ENCODE data around the gene CCDC88C. TPM values are rescaled to one million over a fixed set of nuclear protein-coding genes. Genes with fewer than 3 reads are reported as not detected.

The CCDC88C gene
- polyA plus RNA-seq, 2 of the 4 experiments (the other 2 are of a cell fraction), result 2.9 to 3.7 TPM

- FAIRE-seq, result no peak
- H3K4me2 ChIP-seq, result no peak overlapping the region
- TF ChIP-seq NR3C1 (IDR thresholded peaks at IDR 0.05), result no peak
- TF ChIP-seq TFCP2L1 (CRISPR knock-in tag; IDR thresholded peaks at IDR 0.05), result no peak
- no peak for TF ChIP-seq HEYL (CRISPR knock-in tag; IDR thresholded peaks at IDR 0.05)
- no peak for TF ChIP-seq ZFP36 (IDR thresholded peaks at IDR 0.05; ENCODE audit: borderline replicate concordance, partially characterized antibody)
- TF ChIP-seq E2F6 (IDR thresholded peaks at IDR 0.05; ENCODE audit: borderline replicate concordance, low read depth), result no peak
- TF ChIP-seq MYC (IDR thresholded peaks at IDR 0.05; ENCODE audit: borderline replicate concordance, low read length), result no peak
- no peaks in the 10 kb centered on the region for H3K9me3 ChIP-seq
- POLR2A ChIA-PET, result no interaction called here
- H3K27ac ChIP-seq, result no peak overlapping the region
- no peak for DNase-seq (ENCODE audit: low read depth in 1 of 2, low spot score in 1 of 2)
- no peaks in the 10 kb centered on the region for H3K4me1 ChIP-seq
- 86% methylated on average over 6 of the region's 12 CpGs for WGBS (ENCODE audit: missing lambda C conversion rate)
- CTCF ChIA-PET, result interaction anchor here (0.9 to 8.3 kb wide), 4 partner anchors 20 to 100 kb away, joined by 3 to 124 read pairs (median 4); no protein-coding TSS in a partner anchor
- no peak for ATAC-seq
- no peak overlapping the region for H3K4me3 ChIP-seq
Measured at GRCh38 chr14:91321131-91321530, 96.5 kb downstream of the CCDC88C start.

- FAIRE-seq (no peak), ATAC-seq (no peak), DNase-seq (ENCODE audit: low read depth in 1 of 2, low spot score in 1 of 2) (no peak)
- CTCF ChIA-PET, result no interaction called here
- Histone ChIP-seq H3K4me3 (no peak overlapping the region), H3K4me1 (no peaks in the 10 kb centered on the region), H3K4me2 (no peak overlapping the region), H3K27ac (no peak overlapping the region), H3K9me3 (no peaks in the 10 kb centered on the region)
- POLR2A ChIA-PET, result no interaction called here
- 88% methylated on average over 9 of the region's 9 CpGs for WGBS (ENCODE audit: missing lambda C conversion rate)
- TF ChIP-seq POLR2A (IDR thresholded peaks at IDR 0.05; ENCODE audit: low read length), result no peak
- TF ChIP-seq CTCF (IDR thresholded peaks at IDR 0.05), result no peak
- no peak for TF ChIP-seq RFX5 (IDR thresholded peaks at IDR 0.05)
- no peak for TF ChIP-seq NPAS2 (CRISPR knock-in tag; IDR thresholded peaks at IDR 0.05; ENCODE audit: borderline replicate concordance)
- no peak for TF ChIP-seq BCL3 (IDR thresholded peaks at IDR 0.05)
Measured at GRCh38 chr14:91320266-91320665, 97.4 kb downstream of the CCDC88C start.

- H3K27ac ChIP-seq, result no peak overlapping the region
- ChIA-PET POLR2A (no interaction called here), CTCF (interaction anchor here (0.6 kb wide), 1 partner anchor 863 kb away, joined by 3 read pairs; no protein-coding TSS in a partner anchor)
- DNase-seq (ENCODE audit: low read depth in 1 of 2, low spot score in 1 of 2), result no peak
- TF ChIP-seq HOXB13 (CRISPR knock-in tag; IDR thresholded peaks at IDR 0.05; ENCODE audit: low read depth), result no peak
- no peak for TF ChIP-seq HES2 (IDR thresholded peaks at IDR 0.05)
- TF ChIP-seq RAD21 (conservative IDR thresholded peaks at IDR 0.05 in 1 of 2, IDR thresholded peaks at IDR 0.05 in 1 of 2), result no peak
- no peak for TF ChIP-seq FOXS1 (CRISPR knock-in tag; IDR thresholded peaks at IDR 0.05)
- TF ChIP-seq POLR2AphosphoS2 (conservative IDR thresholded peaks at IDR 0.05; ENCODE audit: low read length), result no peak
- no peak for TF ChIP-seq ELK1 (IDR thresholded peaks at IDR 0.05; ENCODE audit: low read depth, low read length)
- no peak for TF ChIP-seq JUNB (IDR thresholded peaks at IDR 0.05)
- no peaks in the 10 kb centered on the region for H3K9me3 ChIP-seq
- H3K4me3 ChIP-seq, result no peak overlapping the region
- no peak overlapping the region for H3K4me2 ChIP-seq
- FAIRE-seq, result no peak
- no peaks in the 10 kb centered on the region for H3K4me1 ChIP-seq
- WGBS (ENCODE audit: missing lambda C conversion rate), result 92% methylated on average over 3 of the region's 4 CpGs
- ATAC-seq, result no peak
Measured at GRCh38 chr14:91318911-91319310, 98.7 kb downstream of the CCDC88C start.

Data from A549 (cell line).